LoVo (cell line): ENCODE measurements around the gene KCNH8.
A peak's percentile ranks its signal among the peaks of the same experiment; 100 is the strongest.

ENCODE experiments used
- DNase-seq: peaks from one replicate; pipeline ENCODE4 v3.0.0-alpha.2; 2016; ENCODE audit warnings: low spot score

Gene KCNH8

DNA sequence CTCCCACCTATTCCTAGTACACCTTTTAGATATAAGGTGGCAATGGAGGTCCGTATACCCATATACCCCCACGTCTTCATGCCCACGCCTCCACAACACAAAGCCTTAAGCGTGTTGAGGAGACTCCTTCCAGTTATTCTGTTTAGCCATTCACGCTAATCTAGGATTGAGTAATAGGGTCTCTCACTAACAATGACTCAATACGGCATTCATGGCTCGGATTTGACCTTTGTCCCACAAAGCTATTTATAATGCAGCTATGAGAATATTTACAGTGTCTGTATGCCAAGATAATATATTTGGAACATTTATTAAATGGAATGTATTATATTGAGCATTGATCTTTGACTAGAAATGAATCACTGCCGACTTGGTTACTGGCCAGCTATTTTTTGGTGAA lies 215.8 kb downstream of the KCNH8 start:
- peak; percentile 25 for DNase-seq

DNA sequence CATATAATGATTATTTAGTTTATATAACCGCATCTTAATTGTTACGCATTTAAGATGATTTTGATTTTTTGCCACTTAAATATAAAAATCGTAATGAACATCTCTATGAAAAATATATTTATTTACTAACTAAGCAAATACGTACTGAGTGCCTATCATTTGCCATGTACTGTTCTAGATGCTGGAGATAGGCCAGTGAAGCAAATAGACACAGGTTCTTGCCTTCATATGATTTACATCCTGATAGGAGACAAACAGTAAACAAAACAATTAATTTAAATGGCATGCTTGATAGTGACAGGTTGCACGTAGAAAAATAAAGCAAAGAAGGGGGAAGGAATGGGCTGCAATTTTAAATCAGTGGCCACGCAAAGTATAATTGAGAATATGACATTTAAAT lies 217.2 kb downstream of the KCNH8 start:
- no peak for DNase-seq

DNA sequence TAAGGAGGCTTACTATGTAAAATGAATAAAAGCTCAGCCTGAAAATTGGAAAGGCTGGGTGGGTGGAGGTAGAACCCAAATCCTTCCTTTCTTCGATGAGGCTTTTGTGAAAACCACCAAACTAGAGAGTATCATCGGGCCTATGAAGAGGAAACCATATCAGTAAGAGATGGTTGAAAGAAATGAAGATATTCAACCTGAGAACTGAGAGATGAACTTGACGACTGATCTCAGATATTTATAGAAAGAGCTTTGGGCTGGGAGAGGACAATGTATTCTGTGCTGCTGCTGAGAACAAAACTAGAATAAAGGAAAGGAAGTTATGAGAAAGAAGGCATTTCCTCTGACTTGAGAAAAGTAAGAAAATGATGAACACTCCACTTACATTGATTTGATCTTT lies 236.6 kb downstream of the KCNH8 start:
- no peak for DNase-seq

DNA sequence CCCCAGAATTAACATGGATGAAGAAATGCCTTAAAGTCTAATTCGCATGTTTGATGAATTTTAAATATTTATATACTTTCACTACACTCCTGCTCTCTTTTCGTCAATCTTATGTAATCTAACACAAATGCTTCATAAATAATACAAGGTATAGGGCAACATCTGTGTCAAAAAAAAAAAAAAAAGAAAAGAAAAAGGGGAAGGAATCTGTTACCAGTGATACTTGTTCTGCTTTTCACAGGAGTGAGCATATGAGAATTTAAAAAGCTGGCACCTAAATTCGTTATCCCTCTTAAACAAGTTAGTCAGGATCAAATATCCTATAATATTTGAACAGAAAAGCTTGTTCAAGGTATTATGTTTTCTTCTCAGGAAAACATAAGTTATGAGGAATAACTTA lies 243.8 kb downstream of the KCNH8 start:
- no peak for DNase-seq

DNA sequence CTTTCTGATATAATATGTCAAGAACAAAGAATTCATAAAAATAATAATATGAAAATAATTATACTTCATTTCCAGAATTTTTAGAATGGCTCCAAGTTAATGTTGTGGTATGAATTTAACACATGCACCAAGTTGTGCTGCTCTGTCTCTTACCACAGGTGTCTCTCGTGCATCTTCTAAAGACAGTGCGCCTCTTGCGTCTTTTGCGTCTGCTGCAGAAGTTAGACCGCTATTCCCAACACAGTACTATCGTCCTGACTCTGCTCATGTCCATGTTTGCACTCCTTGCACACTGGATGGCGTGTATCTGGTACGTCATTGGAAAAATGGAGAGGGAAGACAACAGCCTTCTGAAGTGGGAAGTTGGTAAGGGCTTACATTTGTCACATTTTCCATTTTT lies 246.6 kb downstream of the KCNH8 start:
- no peak for DNase-seq

DNA sequence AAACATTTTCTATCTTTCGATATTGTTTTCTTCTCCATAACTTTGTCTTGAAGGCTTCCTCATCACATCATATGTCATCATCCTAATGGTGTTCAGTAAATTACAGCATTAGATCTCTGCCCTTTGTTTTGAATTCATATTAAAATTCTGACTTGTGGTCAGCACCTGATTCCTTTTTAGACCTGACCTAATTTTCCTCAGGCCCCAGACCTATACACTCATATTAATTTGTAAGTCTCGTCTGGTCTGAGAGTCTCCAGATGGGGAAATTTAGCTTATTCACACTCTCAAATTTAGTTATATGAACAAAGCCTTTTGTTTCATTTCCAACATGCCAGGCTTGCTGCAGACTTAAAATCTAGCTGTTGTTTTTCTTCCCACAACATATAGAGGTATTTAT lies 248.4 kb downstream of the KCNH8 start:
- DNase-seq = no peak

DNA sequence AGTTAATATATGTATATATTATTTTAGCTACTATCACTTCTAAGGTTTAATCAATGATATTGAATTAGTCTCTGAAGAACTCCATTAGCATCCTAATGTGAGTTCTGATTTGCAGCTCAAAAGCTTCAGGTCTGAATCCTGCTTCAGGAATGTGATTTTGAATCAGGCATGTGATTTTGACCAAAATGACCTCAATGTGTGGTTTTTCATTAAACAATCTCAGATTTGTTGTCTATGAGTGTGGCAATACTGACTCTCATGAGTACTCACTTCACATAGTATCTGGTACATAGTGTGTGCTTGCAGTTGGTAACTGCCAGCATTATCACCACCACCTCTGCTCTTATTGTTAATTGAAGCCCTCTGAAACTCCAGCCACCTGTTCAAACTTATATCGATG lies 251.0 kb downstream of the KCNH8 start:
- DNase-seq = no peak

DNA sequence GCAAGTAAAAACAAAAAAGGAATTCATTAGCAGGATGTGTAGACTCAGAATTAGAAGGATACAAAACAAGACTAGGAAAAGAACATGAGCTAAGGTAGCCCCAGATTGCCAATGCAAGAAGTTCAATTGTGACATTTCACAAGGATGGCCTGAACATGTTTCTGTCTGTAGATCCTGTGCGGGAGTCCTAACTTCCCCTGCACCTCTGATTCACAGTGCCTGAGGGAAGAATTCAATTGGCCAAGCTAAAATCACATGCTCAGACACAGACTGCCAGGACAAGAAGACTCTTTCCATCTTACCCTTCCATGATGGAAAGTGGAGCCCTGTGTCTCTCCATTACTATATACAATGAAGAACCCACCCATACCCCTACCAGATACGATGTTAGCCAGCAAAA lies 251.5 kb downstream of the KCNH8 start:
- no peak for DNase-seq

DNA sequence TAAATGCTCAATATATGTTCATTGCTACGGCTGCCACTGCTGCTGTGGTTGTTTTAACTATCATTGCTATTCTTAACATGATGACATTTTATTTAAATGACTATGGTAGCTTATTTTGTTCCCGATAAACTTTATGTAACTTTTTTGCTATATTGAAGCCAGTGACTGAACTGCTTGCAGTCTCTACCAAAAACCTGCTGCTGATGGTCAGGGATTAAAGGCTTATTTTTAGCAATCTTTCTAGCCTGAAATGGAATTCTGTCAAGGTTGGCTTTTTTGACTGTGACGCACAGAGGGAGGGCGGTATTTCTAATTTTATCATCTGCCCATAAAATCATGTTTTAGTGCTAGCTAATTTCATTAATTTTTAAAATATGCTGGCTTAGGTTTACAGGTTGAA lies 271.8 kb downstream of the KCNH8 start:
- DNase-seq = no peak

DNA sequence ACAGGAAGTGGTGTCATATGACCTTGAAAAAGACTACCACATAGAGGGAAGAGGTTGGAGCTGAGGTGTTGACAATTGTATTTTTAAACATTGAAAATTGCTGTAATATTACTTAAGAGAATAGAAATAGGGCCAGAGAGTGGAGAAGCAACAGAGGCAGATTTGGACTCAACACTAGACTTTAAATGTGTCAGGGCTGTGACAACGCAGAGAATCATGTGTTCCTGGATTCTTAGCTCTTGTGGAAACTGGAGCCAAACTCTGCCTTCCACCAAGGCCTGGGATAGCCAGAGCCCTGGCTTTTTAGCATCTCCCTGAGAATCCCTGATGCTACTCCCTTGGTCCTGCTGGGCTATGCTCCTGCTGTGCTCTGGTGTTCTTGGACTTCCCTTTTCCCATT lies 277.5 kb downstream of the KCNH8 start:
- no peak for DNase-seq

DNA sequence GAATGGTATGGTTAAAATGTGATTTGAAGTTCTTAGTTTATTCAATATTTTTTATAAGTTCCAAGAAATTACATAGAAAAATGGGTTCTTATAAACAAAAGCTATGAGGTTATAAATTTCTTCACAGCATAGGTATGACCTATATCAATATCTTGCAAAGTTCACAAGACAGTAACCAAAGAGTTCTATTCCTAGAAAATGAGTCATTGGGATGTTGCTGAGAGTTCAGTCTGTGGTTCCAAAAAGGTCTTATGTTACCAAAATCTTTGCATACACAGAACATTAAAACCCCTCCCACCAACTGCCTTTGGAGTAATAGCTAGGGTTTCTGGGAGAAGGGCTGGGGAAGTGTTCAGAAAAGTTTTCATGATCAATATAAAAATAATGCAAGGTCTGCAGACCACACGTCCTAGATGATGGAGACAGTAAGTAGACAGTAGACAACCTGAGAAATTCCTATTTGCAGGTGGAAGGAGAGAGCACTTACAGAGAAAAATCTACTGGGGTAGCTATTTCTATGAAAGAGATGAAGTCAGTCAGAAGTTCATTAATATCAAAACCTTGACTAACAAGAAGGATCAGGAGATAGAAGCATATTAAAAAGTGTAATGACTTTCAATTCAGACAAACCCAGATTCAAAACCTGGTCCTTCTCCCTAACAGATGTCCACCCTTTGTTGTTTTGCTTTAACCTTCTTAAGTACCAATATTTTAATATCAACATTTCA lies 279.3 kb downstream of the KCNH8 start:
- no peak for DNase-seq

DNA sequence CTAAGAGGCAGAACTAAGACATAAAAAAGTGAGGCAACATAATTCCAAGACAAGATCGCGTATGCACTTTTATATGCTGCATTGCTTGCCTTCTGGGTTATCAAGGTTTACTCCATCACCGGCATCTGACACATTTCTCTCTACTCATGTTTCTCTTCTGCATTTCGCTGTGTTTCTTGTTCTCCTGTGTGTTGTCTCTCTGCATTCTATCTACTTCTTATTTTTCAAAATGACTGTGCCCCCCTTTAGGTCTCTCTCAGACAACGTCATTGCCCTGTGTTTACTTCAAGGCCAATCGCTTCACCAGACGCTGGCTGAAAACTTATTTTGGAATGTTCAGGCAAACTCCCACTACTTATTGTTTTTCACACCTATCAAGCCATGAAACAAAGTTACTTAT lies 280.4 kb downstream of the KCNH8 start:
- DNase-seq = no peak

DNA sequence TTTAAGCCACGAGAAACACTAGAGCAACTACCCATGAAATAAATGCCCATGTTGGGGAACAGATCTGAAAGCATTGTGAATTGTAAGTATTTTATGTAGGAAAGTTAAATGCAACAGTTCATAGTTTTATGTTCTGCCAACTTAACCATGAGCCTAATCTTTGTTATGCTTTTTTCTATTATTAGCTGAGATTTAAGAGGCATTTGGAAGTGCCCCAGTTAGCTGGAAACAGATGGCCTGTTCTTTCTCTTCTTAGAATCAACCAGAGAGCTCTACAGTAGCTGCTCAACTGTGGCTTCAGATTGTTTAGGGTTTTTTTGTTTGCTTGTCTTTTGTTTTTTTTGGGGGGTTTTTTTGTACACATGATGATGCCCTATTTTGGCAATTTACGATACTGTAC lies 284.4 kb downstream of the KCNH8 start:
- no peak for DNase-seq

DNA sequence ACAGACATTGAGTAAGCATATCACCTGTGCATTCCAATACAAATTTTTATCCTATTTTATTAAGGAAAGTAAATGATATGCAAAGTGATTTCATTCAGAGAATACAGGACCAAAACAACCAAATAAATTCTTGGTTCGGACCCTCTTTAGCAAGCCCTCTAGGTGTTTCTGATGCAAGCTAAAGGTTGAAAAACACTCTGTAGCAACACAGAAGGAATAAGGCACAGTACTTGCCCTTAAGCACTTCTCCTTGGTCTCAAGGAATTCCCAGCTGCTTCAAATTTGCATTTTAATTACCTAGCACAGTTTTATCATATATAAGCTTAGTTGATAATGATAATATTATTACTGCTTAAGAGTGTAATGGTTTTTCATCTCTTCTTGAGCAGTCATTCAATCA lies 288.4 kb downstream of the KCNH8 start:
- DNase-seq = no peak

DNA sequence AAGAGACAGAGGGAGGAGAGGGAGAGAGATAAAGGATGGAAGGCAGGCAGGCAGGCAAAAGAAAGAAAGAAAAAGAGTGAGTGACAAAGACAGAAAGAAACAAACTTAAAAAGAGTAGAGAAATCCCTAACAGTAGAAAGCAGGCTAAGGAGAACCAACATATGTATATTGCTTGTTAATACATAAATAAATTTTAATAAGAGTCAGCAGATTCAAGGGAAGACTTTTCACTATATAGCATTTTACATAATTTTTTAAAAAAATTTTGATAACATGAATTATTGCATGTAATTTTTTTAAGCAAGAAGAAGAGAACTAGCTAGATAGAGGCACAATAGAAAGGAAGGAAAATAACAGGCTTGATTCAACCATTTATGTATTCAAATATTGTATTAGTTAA lies 291.6 kb downstream of the KCNH8 start:
- DNase-seq = no peak

DNA sequence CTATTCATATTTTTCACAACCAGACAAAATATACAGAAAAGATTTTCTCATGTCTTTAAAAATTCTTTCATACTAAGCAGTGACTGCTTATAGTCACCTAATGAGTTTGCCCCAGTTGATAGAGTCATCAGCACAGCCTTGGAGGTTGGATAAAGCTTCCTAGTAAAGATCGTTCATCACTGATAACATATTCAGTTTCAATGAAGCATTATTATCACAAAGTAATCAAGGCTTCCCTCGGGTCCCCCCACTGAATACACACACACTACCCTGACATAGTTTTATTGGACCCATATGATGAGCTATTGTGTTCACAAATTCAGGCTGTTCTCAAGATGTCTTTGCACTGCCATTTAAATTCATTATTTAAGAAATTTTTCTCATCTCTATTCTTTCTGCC lies 297.8 kb downstream of the KCNH8 start:
- DNase-seq = no peak

DNA sequence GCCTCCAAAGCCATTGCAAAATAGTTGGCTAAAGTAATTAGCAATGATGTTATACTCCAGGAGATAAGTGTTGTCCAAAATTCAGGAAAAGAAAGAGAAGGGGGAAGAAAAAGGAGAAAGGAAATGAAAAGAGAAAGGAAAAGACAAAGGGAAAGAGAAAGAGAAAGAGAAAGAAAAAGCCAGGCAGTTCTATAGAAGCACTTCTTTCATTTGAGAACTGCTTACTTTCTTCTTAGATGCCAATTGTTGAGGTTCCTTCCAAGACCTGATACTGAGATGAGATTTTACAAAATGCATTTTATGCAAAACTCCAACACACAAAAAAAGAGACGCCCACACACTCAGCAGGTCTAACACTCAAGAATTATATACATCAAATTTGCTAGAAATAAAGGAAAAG lies 298.4 kb downstream of the KCNH8 start:
- no peak for DNase-seq

DNA sequence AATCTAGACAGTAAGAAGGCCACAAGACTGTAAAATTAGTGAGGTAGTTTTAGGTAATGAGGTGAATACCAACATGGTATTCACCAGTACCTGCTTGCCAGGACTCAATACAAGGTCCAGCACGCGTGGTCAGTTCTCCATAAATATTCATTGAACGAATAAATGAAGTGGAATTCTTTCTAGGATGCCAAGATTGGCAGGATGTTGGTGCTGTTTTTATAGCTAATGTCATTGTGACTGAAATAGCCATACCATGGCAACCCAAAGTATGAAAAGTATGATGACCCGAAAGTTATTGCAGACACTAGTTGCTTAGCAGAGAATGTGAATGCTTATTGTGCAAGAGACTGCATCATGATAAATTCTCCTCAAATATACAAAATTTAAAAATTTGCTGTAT lies 307.2 kb downstream of the KCNH8 start:
- DNase-seq = no peak

DNA sequence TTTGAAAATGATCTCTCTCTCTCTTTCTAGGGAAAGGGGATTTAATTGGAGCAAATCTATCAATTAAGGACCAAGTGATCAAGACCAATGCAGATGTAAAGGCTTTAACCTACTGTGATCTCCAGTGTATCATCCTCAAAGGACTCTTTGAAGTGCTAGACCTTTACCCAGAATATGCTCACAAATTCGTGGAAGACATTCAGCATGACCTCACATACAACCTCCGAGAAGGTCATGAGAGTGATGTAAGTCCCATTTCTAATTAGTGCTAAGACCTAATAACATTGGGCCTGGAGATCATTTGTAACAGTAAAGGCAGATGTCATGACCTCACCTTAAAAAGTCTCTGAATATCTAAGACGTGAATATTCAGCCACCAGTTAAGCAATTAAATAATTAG lies 308.4 kb downstream of the KCNH8 start:
- DNase-seq = no peak

DNA sequence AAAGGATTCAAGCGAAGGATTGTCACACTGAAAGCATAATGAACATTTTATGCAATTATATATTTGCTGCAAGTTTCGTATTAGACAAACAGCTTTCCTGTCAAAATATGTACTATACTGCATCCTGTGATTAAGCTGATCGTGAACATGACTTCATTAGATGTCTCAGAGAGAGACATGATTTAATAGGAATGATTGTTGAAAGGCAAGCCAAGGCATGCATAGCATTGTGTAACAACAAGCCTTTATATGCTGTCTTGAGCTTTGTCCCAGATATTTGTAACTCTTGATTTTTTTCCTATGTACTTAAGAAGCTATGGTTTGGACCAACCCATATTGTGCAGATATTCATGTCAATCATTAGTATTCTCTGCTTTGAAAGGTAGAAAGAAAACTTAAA lies 309.1 kb downstream of the KCNH8 start:
- no peak for DNase-seq

DNA sequence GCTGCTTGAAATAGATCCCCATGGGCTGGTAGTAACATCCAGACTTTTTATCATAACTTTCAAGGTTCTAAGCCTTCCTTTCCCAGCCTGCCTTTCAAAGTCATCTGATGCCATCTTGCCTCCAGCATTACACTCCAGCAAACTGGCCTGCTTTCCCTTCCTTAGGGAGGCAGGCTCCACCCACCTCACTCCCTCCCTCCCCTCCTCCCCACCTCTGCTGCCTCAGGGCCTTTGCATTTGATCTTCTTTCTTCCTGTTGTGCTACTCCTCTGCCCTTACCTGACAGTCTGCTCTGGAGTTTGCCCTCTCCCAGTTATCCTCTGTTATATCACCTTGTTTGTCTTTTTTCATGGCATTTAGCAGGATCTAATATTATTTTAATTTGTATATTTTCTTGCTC lies 319.5 kb downstream of the KCNH8 start:
- DNase-seq = no peak

DNA sequence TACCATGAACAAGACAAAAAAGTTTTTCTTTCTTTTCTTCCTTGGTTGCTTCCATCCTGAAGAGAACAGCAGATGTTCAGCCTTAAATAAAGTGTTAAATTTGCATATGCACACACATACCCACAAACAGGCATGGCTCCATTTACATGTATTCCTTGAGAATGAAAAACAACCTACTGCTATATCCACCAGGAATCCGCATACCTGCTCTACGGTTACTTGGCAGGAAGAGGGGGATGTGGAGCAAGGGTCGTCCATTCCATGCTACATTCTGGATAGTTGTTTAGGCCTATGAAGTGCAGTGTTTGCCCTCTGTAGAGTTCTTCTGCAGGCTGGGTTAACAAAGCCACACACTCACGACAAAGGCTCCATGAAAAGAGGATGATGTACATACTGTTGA lies 322.8 kb downstream of the KCNH8 start:
- no peak for DNase-seq

DNA sequence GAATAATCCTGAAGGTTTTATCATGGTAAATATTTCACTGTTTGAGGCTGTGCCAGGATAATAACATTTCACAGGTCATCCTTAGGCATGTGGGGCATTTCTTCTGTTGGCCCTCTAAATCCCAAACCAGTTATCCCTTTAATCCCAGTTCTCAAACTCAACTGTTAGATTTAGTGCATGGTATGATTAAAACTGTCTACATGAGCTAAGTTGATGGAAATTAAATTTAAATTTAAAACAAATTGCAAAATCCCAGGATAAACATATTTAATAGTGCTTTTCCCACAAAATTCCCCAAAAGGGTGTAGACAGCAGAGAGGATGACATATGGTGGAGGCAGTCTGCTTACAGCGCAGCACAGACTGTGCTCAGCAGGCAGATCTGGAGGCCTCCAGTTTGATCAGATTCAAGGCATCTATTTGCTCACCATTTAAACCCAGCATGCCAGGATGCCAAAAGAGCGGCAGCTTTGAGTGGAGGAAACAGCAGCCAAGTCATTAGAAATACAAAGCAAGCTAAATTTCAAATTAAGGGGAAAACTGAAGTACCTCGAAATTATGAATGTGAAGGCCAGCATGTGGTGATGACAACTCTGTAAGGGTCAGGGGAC lies 325.8 kb downstream of the KCNH8 start:
- DNase-seq = no peak

DNA sequence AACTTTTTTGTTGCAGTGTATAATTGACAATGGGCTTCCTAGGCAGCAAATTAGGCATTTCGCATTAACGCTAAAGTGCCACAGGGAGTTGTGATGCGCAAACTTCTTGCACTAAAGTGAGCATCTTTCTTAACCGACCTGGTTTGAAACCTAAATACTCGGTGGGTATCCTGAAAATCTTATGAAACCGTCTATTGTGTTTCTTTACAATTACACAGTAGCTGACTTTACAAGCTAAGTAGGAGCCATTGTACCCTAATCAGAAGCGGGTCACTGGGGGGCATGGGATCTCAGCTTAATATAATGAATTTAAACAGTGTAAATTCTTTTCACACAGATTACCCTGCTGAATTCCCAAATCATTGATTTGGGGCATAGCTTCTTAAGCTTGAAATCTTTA lies 328.0 kb downstream of the KCNH8 start:
- DNase-seq = no peak
